Erythroblast (primary cell): ENCODE data around the gene PM20D2.
"Not testable (repeated sequence)": the region's sequence is repeated elsewhere in the genome, so short reads cannot be mapped to it uniquely, and the experiment has no call there.

Experiments
- GATA1 ChIP-seq: IDR thresholded peaks from 2 replicates; pipeline ENCODE4 v1.6.1; 2011; ENCODE audit warnings: low read depth, mild to moderate bottlenecking, control low read depth, low read length, moderate library complexity
- POLR2A ChIP-seq: IDR thresholded peaks from 2 replicates; pipeline ENCODE4 v1.6.1; 2011; ENCODE audit warnings: mild to moderate bottlenecking, low read length

DNA sequence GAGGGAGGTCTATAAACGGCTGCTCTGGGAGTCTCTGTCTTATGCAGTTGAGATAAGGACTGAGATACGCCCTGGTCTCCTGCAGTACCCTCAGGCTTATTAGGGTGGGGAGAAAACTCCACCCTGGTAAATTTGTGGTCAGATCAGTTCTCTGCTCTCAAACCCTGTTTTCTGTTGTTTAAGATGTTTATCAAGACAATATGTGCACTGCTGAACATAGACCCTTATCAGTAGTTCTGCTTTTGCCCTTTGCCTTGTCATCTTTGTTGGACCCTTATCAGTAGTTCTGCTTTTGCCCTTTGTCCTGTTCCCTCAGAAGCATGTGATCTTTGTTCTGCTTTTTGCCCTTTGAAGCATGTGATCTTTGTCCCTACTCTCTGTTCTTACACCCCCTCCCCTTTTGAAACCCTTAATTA, 17.6 kb upstream of the PM20D2 start:
- TF ChIP-seq POLR2A, GATA1: not testable (repeated sequence)
